Suprapubic skin (tissue), 4 donors: ENCODE data around the gene HENMT1.

ENCODE experiments used
- POLR2A ChIP-seq, 2 donors: fragments of 450-650 bp; IDR thresholded peaks; one replicate each; pipeline ENCODE4 v1.6.1; 2017; ENCODE audit warnings: antibody characterized with exemption in 2 of 2, mild to moderate bottlenecking in 2 of 2, moderate library complexity in 2 of 2
- POLR2AphosphoS5 ChIP-seq, 3 donors: sonication (generic); formaldehyde crosslinking; IDR thresholded peaks; one replicate each; pipeline ENCODE4 v1.6.1; 2017; ENCODE audit warnings: antibody characterized with exemption in 3 of 3

GRCh38 chr1:108606478-108606877, 54.4 kb downstream of the HENMT1 start:
- no peak for TF ChIP-seq POLR2A (IDR thresholded peaks at IDR 0.05)
- no peak for TF ChIP-seq POLR2AphosphoS5 (IDR thresholded peaks at IDR 0.05)
